Neural cell (in vitro differentiated cells): ENCODE measurements around the gene OR51S1. TPM values are rescaled to one million over a fixed set of nuclear protein-coding genes. Genes with fewer than 3 reads are reported as not detected.
"Not testable (repeated sequence)": the region's sequence is repeated elsewhere in the genome, so short reads cannot be mapped to it uniquely, and the experiment has no call there.

Experiments used
- H2AFZ ChIP-seq: fragments of 200-600, 300-800 bp; sonication (generic), shearing (Covaris generic); 2 replicates; pipeline ENCODE4 v1.6.0; 2014; ENCODE audit warnings: low read depth, mild to moderate bottlenecking, antibody characterized with exemption, low read length, moderate library complexity
- H3F3A ChIP-seq: fragments of 200-600 bp; shearing (Covaris generic); 2 replicates; pipeline ENCODE4 v1.6.1; 2016; ENCODE audit warnings: mild to moderate bottlenecking, moderate library complexity, mixed read lengths, antibody characterized with exemption, low read length; ENCODE audit not compliant: insufficient read depth, poor library complexity, severe bottlenecking
- H3K27ac ChIP-seq: fragments of 200-600, 300-800 bp; sonication (generic), shearing (Covaris generic); 2 replicates; pipeline ENCODE4 v1.5.1; 2014; ENCODE audit warnings: mild to moderate bottlenecking, low read length, moderate library complexity
- H3K27me3 ChIP-seq: fragments of 300-800, 200-600 bp; sonication (generic), shearing (Covaris generic); 2 replicates; pipeline ENCODE4 v1.6.0; 2014; ENCODE audit warnings: mild to moderate bottlenecking, low read depth, low read length, moderate library complexity; ENCODE audit not compliant: insufficient read depth
- H3K36me3 ChIP-seq: fragments of 300-800, 200-600 bp; sonication (generic), shearing (Covaris generic); 2 replicates; pipeline ENCODE4 v1.5.1; 2014; ENCODE audit warnings: mild to moderate bottlenecking, antibody characterized with exemption, low read length, moderate library complexity; ENCODE audit not compliant: insufficient read depth
- H3K4me2 ChIP-seq: fragments of 300-800, 200-600 bp; sonication (generic), shearing (Covaris generic); 2 replicates; pipeline ENCODE4 v1.6.0; 2014; ENCODE audit warnings: mild to moderate bottlenecking, low read length
- H3K4me3 ChIP-seq: fragments of 300-800, 200-600 bp; sonication (generic), shearing (Covaris generic); 2 replicates; pipeline ENCODE4 v1.5.1; 2014; ENCODE audit warnings: mild to moderate bottlenecking, low read length, moderate library complexity
- H3K79me2 ChIP-seq: fragments of 200-600 bp; shearing (Covaris generic); replicated peaks from 2 replicates; pipeline ENCODE4 v1.6.0; 2014; ENCODE audit warnings: mild to moderate bottlenecking, low read length, moderate library complexity; ENCODE audit not compliant: insufficient read depth
- H3K9ac ChIP-seq: fragments of 300-800, 200-600 bp; sonication (generic), shearing (Covaris generic); 2 replicates; pipeline ENCODE4 v1.6.1; 2016; ENCODE audit warnings: mild to moderate bottlenecking, low read length, mixed read lengths
- H3K9me2 ChIP-seq: fragments of 200-600 bp; shearing (Covaris generic); 2 replicates; pipeline ENCODE4 v1.6.1; 2016; ENCODE audit warnings: mild to moderate bottlenecking, low read length, mixed read lengths; ENCODE audit not compliant: insufficient read depth
- H3K9me3 ChIP-seq: fragments of 200-600, 300-800 bp; sonication (generic), shearing (Covaris generic); 2 replicates; pipeline ENCODE4 v1.6.1; 2016; ENCODE audit warnings: mild to moderate bottlenecking, mixed run types, low read length, moderate library complexity, mixed read lengths
- H4K20me1 ChIP-seq: fragments of 200-600 bp; shearing (Covaris generic); 2 replicates; pipeline ENCODE4 v1.6.1; 2016; ENCODE audit warnings: mild to moderate bottlenecking, mixed run types; ENCODE audit not compliant: insufficient read depth
- EP300 ChIP-seq: fragments of 450-650 bp; conservative IDR thresholded peaks from 2 replicates; pipeline ENCODE4 v1.6.1; 2014; ENCODE audit warnings: antibody characterized with exemption, mild to moderate bottlenecking, moderate library complexity; ENCODE audit not compliant: poor library complexity, severe bottlenecking
- EZH2 ChIP-seq: fragments of 200-600, 300-800 bp; shearing (Covaris generic), sonication (generic); IDR thresholded peaks from 2 replicates; pipeline ENCODE4 v1.6.1; 2014; ENCODE audit warnings: antibody characterized with exemption, low read length, borderline replicate concordance, mild to moderate bottlenecking; ENCODE audit not compliant: insufficient read depth, poor library complexity, severe bottlenecking
- MXI1 ChIP-seq: fragments of 450-650 bp; conservative IDR thresholded peaks from 2 replicates; pipeline ENCODE4 v1.6.1; 2014; ENCODE audit warnings: antibody characterized with exemption, mild to moderate bottlenecking; ENCODE audit not compliant: poor library complexity, severe bottlenecking
- POLR2AphosphoS5 ChIP-seq: IDR thresholded peaks from 2 replicates; pipeline ENCODE4 v1.6.1; 2012
- RAD21 ChIP-seq: fragments of 450-650 bp; conservative IDR thresholded peaks from 2 replicates; pipeline ENCODE4 v1.6.1; 2014; ENCODE audit warnings: antibody characterized with exemption, mild to moderate bottlenecking, moderate library complexity
- SMC3 ChIP-seq: fragments of 450-650 bp; conservative IDR thresholded peaks from 2 replicates; pipeline ENCODE4 v1.6.1; 2014; ENCODE audit warnings: antibody characterized with exemption, mild to moderate bottlenecking, moderate library complexity; ENCODE audit not compliant: poor library complexity
- TAF1 ChIP-seq: IDR thresholded peaks from 2 replicates; pipeline ENCODE4 v1.6.1; 2012; ENCODE audit warnings: low read depth
- polyA plus RNA-seq: library from polyadenylated mRNA; depleted of rRNA; stranded (reverse); fragments of >200 nt; gene quantifications from 2 replicates; pipeline ENCODE4 v1.2.3, GENCODE V29; 2014
- TF ChIP-seq, protein P1 (sequence below): IDR thresholded peaks from 2 replicates; pipeline ENCODE4 v1.6.1; 2012; ENCODE audit warnings: borderline replicate concordance
- TF ChIP-seq, protein P2 (sequence below): fragments of 450-650 bp; IDR thresholded peaks from 2 replicates; pipeline ENCODE4 v1.5.1; 2014; ENCODE audit warnings: antibody characterized with exemption, mild to moderate bottlenecking, moderate library complexity; ENCODE audit not compliant: poor library complexity, severe bottlenecking

Gene OR51S1
- polyA plus RNA-seq, 1 donor from 2014 or later: not detected

DNA sequence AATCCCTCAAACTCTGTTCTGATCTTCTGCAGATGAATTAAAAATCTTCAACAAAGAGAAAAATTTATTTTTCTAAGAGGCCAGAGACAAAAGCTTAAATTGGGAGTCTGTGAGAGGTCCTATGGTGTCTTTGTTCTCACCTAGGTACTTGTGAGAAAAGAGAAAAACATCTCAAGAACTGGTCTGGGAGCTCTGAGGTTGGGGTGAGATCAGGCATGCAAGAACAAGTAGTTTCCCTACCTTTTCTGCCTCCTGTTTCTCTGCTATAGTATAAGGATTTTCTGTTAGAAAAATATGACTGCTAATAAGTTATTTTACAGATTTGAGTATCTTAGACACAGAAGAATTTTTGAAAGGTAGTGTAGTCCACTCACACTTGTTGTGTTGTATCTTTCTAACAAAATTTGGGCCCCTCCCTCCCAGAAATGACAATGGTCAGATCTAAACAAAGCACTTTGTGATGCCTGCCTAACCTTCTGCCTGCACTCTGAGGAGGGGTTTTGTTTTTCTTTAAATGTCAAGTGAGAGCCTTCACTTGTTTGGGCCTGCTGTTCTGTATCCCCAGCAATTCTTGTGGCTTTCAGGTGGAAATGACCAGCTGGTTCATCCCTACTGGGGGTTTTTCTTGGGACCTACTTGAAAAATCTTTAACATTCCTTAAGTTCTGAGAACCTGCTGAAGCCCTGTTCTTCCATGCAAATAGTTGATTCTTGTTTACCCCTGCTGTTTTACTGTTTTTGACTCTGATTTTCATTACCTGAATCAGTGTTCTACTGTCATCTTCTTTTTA is 13.6 kb upstream of the OR51S1 start:
- no peak overlapping the region for H3K4me3 ChIP-seq
- H3F3A ChIP-seq: no peaks in the 10 kb centered on the region
- TF ChIP-seq SMC3 (no peak), EZH2 (no peak), POLR2AphosphoS5 (no peak), MXI1 (no peak)
- no peaks in the 10 kb centered on the region for H3K9me2 ChIP-seq
- no peak overlapping the region for H3K27ac ChIP-seq
- no peak overlapping the region for H3K4me2 ChIP-seq
- no peak overlapping the region for H2AFZ ChIP-seq
- H4K20me1 ChIP-seq: no peaks in the 10 kb centered on the region
- H3K9me3 ChIP-seq: no peaks in the 10 kb centered on the region
- no peaks in the 10 kb centered on the region for H3K27me3 ChIP-seq
- H3K9ac ChIP-seq: no peak overlapping the region
- H3K36me3 ChIP-seq: no peaks in the 10 kb centered on the region
- H3K79me2 ChIP-seq: no peaks in the 10 kb centered on the region

DNA sequence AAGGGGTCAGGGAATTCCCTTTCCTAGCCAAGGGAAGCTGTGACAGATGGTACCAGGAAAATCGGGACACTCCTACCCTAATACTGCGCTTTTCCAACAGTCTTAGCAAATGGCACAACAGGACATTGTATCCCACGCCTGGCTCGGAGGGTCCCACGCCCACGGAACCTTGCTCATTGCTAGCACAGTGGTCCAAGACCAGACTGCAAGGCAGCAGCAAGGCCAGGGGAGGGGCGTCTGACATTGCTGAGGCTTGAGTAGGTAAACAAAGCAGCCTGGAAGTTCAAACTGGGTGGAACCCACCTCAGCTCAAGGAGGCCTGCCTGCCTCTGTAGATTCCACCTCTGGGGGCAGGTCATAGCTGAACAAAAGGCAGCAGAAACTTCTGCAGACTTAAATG is 5.3 kb upstream of the OR51S1 start:
- H3K9ac ChIP-seq, H3K9me2 ChIP-seq, H3K27ac ChIP-seq, H3K27me3 ChIP-seq, H3F3A ChIP-seq, H4K20me1 ChIP-seq, H3K36me3 ChIP-seq, H3K79me2 ChIP-seq, H3K9me3 ChIP-seq, H3K4me3 ChIP-seq, H2AFZ ChIP-seq, H3K4me2 ChIP-seq: not testable (repeated sequence)

DNA sequence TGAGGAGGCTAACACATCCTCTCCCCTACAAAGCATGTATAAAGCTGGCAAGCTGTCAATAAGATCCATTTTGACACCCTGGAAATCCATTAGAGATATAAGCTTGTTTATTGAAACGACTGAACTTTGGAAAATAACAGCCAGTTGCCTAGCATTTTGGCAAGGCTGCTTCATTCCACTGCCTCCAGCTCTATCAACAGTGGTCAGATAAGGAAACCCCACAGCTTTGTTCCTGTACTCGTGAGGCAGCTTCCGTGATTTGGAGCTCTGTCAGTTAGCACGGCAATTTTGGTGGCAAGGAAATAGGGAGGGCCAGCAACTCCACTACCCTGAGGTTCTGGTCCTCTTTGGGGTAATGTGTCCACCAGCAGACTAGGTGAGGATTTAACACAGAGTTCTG is 2.0 kb upstream of the OR51S1 start:
- H3K4me3 ChIP-seq: no peak overlapping the region
- no peaks in the 10 kb centered on the region for H3K9me2 ChIP-seq
- no peaks in the 10 kb centered on the region for H3K9me3 ChIP-seq
- no peaks in the 10 kb centered on the region for H3K36me3 ChIP-seq
- H3K79me2 ChIP-seq: no peaks in the 10 kb centered on the region
- no peak overlapping the region for H3K4me2 ChIP-seq
- H3K27ac ChIP-seq: no peak overlapping the region
- H3K27me3 ChIP-seq: no peaks in the 10 kb centered on the region
- TF ChIP-seq, protein P1, sequence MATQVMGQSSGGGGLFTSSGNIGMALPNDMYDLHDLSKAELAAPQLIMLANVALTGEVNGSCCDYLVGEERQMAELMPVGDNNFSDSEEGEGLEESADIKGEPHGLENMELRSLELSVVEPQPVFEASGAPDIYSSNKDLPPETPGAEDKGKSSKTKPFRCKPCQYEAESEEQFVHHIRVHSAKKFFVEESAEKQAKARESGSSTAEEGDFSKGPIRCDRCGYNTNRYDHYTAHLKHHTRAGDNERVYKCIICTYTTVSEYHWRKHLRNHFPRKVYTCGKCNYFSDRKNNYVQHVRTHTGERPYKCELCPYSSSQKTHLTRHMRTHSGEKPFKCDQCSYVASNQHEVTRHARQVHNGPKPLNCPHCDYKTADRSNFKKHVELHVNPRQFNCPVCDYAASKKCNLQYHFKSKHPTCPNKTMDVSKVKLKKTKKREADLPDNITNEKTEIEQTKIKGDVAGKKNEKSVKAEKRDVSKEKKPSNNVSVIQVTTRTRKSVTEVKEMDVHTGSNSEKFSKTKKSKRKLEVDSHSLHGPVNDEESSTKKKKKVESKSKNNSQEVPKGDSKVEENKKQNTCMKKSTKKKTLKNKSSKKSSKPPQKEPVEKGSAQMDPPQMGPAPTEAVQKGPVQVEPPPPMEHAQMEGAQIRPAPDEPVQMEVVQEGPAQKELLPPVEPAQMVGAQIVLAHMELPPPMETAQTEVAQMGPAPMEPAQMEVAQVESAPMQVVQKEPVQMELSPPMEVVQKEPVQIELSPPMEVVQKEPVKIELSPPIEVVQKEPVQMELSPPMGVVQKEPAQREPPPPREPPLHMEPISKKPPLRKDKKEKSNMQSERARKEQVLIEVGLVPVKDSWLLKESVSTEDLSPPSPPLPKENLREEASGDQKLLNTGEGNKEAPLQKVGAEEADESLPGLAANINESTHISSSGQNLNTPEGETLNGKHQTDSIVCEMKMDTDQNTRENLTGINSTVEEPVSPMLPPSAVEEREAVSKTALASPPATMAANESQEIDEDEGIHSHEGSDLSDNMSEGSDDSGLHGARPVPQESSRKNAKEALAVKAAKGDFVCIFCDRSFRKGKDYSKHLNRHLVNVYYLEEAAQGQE: no peak
- TF ChIP-seq POLR2AphosphoS5 (no peak), TAF1 (no peak), RAD21 (no peak), EP300 (no peak), SMC3 (no peak)
- TF ChIP-seq, protein P2, sequence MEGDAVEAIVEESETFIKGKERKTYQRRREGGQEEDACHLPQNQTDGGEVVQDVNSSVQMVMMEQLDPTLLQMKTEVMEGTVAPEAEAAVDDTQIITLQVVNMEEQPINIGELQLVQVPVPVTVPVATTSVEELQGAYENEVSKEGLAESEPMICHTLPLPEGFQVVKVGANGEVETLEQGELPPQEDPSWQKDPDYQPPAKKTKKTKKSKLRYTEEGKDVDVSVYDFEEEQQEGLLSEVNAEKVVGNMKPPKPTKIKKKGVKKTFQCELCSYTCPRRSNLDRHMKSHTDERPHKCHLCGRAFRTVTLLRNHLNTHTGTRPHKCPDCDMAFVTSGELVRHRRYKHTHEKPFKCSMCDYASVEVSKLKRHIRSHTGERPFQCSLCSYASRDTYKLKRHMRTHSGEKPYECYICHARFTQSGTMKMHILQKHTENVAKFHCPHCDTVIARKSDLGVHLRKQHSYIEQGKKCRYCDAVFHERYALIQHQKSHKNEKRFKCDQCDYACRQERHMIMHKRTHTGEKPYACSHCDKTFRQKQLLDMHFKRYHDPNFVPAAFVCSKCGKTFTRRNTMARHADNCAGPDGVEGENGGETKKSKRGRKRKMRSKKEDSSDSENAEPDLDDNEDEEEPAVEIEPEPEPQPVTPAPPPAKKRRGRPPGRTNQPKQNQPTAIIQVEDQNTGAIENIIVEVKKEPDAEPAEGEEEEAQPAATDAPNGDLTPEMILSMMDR: no peak
- no peak overlapping the region for H2AFZ ChIP-seq
- no peak overlapping the region for H3K9ac ChIP-seq
- no peaks in the 10 kb centered on the region for H4K20me1 ChIP-seq
- no peaks in the 10 kb centered on the region for H3F3A ChIP-seq
